GM19035 (cell line): Measurements from ENCODE around the gene COBL.

Experiments
- ATAC-seq: cut with Tn5 transposase; IDR thresholded peaks from one replicate; pipeline ENCODE4 v1.9.1; 2021; ENCODE audit not compliant: unreplicated experiment

COBL gene

GRCh38 chr7:51255536-51256208 lies 60.9 kb downstream of the COBL start:
- no peak for ATAC-seq

- no peak for ATAC-seq
Observed at GRCh38 chr7:51255036-51255435, 61.6 kb downstream of the COBL start.

- no peak for ATAC-seq
Observed at GRCh38 chr7:51253157-51253556, 63.5 kb downstream of the COBL start.

- ATAC-seq = no peak
Observed at GRCh38 chr7:51251290-51251689, 65.3 kb downstream of the COBL start.

GRCh38 chr7:51250512-51250911 lies 66.1 kb downstream of the COBL start:
- ATAC-seq = no peak

- ATAC-seq = no peak
Observed at GRCh38 chr7:51249991-51250390, 66.6 kb downstream of the COBL start.

- no peak for ATAC-seq
Observed at GRCh38 chr7:51249187-51249945, 67.2 kb downstream of the COBL start.

GRCh38 chr7:51246258-51247245 lies 70.1 kb downstream of the COBL start:
- ATAC-seq = no peak

- ATAC-seq = no peak
Observed at GRCh38 chr7:51244885-51245284, 71.7 kb downstream of the COBL start.

- no peak for ATAC-seq
Observed at GRCh38 chr7:51244053-51244452, 72.6 kb downstream of the COBL start.

GRCh38 chr7:51243631-51244030 lies 73.0 kb downstream of the COBL start:
- no peak for ATAC-seq

GRCh38 chr7:51242881-51243518 lies 73.6 kb downstream of the COBL start:
- ATAC-seq = no peak

GRCh38 chr7:51242007-51242691 lies 74.5 kb downstream of the COBL start:
- no peak for ATAC-seq

GRCh38 chr7:51240868-51241267 lies 75.7 kb downstream of the COBL start:
- ATAC-seq = no peak

GRCh38 chr7:51239691-51240090 lies 76.9 kb downstream of the COBL start:
- ATAC-seq = no peak

GRCh38 chr7:51238981-51239495 lies 77.6 kb downstream of the COBL start:
- ATAC-seq = no peak

GRCh38 chr7:51237446-51238133 lies 79.0 kb downstream of the COBL start:
- ATAC-seq = no peak

- no peak for ATAC-seq
Observed at GRCh38 chr7:51236470-51237132, 80.0 kb downstream of the COBL start.
